HL-60 (cell line): ENCODE data around the gene RNF223.

ENCODE experiments used
- CTCF ChIP-seq: IDR thresholded peaks from one replicate; pipeline ENCODE4 v1.5.1; 2011; ENCODE audit warnings: low read length, control low read depth, inconsistent platforms; ENCODE audit not compliant: insufficient read depth
- GABPA ChIP-seq: IDR thresholded peaks from 2 replicates; pipeline ENCODE4 v1.6.1; 2012; ENCODE audit warnings: low read depth
- POLR2AphosphoS5 ChIP-seq: IDR thresholded peaks from 2 replicates; pipeline ENCODE4 v1.6.1; 2012; ENCODE audit warnings: low read depth
- SPI1 ChIP-seq: IDR thresholded peaks from 2 replicates; pipeline ENCODE4 v1.6.1; 2012; ENCODE audit warnings: low read depth, mild to moderate bottlenecking, borderline replicate concordance
- TF ChIP-seq, protein P1 (sequence below): IDR thresholded peaks from 2 replicates; pipeline ENCODE4 v1.6.1; 2012; ENCODE audit warnings: low read depth; ENCODE audit not compliant: insufficient replicate concordance

GRCh38 chr1:1092149-1092855 lies 18.2 kb upstream of the RNF223 start:
- TF ChIP-seq CTCF: no peak
- no peak for TF ChIP-seq POLR2AphosphoS5
- TF ChIP-seq GABPA: no peak
- TF ChIP-seq, protein P1, sequence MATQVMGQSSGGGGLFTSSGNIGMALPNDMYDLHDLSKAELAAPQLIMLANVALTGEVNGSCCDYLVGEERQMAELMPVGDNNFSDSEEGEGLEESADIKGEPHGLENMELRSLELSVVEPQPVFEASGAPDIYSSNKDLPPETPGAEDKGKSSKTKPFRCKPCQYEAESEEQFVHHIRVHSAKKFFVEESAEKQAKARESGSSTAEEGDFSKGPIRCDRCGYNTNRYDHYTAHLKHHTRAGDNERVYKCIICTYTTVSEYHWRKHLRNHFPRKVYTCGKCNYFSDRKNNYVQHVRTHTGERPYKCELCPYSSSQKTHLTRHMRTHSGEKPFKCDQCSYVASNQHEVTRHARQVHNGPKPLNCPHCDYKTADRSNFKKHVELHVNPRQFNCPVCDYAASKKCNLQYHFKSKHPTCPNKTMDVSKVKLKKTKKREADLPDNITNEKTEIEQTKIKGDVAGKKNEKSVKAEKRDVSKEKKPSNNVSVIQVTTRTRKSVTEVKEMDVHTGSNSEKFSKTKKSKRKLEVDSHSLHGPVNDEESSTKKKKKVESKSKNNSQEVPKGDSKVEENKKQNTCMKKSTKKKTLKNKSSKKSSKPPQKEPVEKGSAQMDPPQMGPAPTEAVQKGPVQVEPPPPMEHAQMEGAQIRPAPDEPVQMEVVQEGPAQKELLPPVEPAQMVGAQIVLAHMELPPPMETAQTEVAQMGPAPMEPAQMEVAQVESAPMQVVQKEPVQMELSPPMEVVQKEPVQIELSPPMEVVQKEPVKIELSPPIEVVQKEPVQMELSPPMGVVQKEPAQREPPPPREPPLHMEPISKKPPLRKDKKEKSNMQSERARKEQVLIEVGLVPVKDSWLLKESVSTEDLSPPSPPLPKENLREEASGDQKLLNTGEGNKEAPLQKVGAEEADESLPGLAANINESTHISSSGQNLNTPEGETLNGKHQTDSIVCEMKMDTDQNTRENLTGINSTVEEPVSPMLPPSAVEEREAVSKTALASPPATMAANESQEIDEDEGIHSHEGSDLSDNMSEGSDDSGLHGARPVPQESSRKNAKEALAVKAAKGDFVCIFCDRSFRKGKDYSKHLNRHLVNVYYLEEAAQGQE: no peak
- TF ChIP-seq SPI1: no peak
